Gastroesophageal sphincter (tissue), 4 donors: Measurements from ENCODE around the gene GMDS. TPM values are rescaled to one million over a fixed set of nuclear protein-coding genes. Genes with fewer than 3 reads are reported as not detected.

Source experiments
- ATAC-seq: fragments of 150-250 bp; one replicate; pipeline ENCODE4 v1.9.1; 2016; ENCODE audit warnings: mild to moderate bottlenecking, moderate library complexity
- H3K27ac ChIP-seq, 4 donors: fragments of 200-600 bp; sonication (generic) in 3 of 4; 1 replicate in 3 of 4; 2 replicates in 1 of 4; pipeline ENCODE4 v1.5.1; 2016 to 2019
- H3K27me3 ChIP-seq: fragments of 200-600 bp; sonication (generic); one replicate; pipeline ENCODE4 v1.5.1; 2019
- H3K36me3 ChIP-seq, 2 donors: fragments of 200-600 bp; sonication (generic); one replicate each; pipeline ENCODE4 v1.5.1; 2019; ENCODE audit warnings: control low read depth in 1 of 2
- H3K4me1 ChIP-seq, 3 donors: fragments of 200-600 bp; sonication (generic); 1 replicate in 2 of 3; 2 replicates in 1 of 3; pipeline ENCODE4 v1.5.1; 2016 to 2019; ENCODE audit warnings: control low read depth in 2 of 3
- H3K4me3 ChIP-seq, 2 donors: fragments of 200-600 bp; sonication (generic); one replicate each; pipeline ENCODE4 v1.5.1; 2019; ENCODE audit warnings: mild to moderate bottlenecking in 1 of 2, moderate library complexity in 1 of 2
- H3K9me3 ChIP-seq, 3 donors: fragments of 200-600 bp; sonication (generic); one replicate each; pipeline ENCODE4 v1.5.1; 2017 to 2019; ENCODE audit warnings: control low read depth in 2 of 3
- EP300 ChIP-seq: sonication (generic); formaldehyde crosslinking; IDR thresholded peaks from one replicate; pipeline ENCODE4 v1.6.1; 2017; ENCODE audit warnings: antibody characterized with exemption, mild to moderate bottlenecking
- POLR2A ChIP-seq, 2 donors: fragments of 450-650 bp; IDR thresholded peaks; one replicate each; pipeline ENCODE4 v1.6.1; 2017; ENCODE audit warnings: antibody characterized with exemption in 2 of 2, mild to moderate bottlenecking in 2 of 2, moderate library complexity in 1 of 2
- POLR2AphosphoS5 ChIP-seq: sonication (generic); formaldehyde crosslinking; IDR thresholded peaks from one replicate; pipeline ENCODE4 v1.6.1; 2017; ENCODE audit warnings: antibody characterized with exemption
- WGBS, 2 donors: methylation state at CpG; one replicate each; pipeline ENCODE4 v1.1.5; 2018; ENCODE audit warnings: low coverage in 1 of 2; 5-methylcytosine and 5-hydroxymethylcytosine counted together
- total RNA-seq, 4 donors: library from RNA; depleted of rRNA; stranded (reverse); fragments of >200 nt; gene quantifications; one replicate each; pipeline ENCODE4 v1.1.0, GENCODE V29; 2016
- TF ChIP-seq, protein P1 (sequence below), 4 experiments: fragments of 200-600 bp in 2 of 4; fragments of 450-650 bp in 2 of 4; sonication (generic) in 1 of 4; IDR thresholded peaks; one replicate each; pipeline ENCODE4 v1.5.1; 2017 to 2019; ENCODE audit warnings: antibody characterized with exemption in 4 of 4, mild to moderate bottlenecking in 2 of 4, moderate library complexity in 2 of 4

GMDS gene
- total RNA-seq, 4 donors from 2014 or later = 5.0 to 14.7 (median 6.4) TPM

DNA sequence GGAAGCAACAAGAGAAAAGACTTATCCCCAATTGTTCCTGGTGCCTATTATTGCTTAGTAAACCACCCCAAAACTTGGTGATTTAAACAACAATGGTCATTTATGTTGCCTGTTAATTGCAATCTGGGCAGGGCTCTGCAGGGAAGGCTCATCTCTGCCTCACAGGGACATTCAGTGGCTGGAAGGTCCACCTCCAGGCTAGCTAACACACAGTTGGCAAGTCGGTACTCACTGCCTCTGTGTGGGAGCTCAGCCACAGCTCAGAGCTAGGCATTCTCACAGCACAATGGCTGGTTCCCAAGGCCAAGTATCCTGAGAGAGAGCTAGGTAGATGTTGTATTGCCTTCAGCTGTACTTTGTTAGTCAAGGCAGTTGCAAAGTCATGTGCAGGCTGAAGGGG, 18.5 kb upstream of the GMDS start:
- Histone ChIP-seq H3K27ac (no peak overlapping the region), H3K36me3 (peaks cover 0 to 21% of the 10 kb centered on the region in 2 donors), H3K4me3 (no peak overlapping the region), H3K27me3 (no peaks in the 10 kb centered on the region), H3K4me1 (no peaks in the 10 kb centered on the region), H3K9me3 (no peaks in the 10 kb centered on the region)
- no peak for TF ChIP-seq POLR2AphosphoS5
- TF ChIP-seq, protein P1, sequence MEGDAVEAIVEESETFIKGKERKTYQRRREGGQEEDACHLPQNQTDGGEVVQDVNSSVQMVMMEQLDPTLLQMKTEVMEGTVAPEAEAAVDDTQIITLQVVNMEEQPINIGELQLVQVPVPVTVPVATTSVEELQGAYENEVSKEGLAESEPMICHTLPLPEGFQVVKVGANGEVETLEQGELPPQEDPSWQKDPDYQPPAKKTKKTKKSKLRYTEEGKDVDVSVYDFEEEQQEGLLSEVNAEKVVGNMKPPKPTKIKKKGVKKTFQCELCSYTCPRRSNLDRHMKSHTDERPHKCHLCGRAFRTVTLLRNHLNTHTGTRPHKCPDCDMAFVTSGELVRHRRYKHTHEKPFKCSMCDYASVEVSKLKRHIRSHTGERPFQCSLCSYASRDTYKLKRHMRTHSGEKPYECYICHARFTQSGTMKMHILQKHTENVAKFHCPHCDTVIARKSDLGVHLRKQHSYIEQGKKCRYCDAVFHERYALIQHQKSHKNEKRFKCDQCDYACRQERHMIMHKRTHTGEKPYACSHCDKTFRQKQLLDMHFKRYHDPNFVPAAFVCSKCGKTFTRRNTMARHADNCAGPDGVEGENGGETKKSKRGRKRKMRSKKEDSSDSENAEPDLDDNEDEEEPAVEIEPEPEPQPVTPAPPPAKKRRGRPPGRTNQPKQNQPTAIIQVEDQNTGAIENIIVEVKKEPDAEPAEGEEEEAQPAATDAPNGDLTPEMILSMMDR (IDR thresholded peaks at IDR 0.05) = no peak
- no peak for TF ChIP-seq EP300
- TF ChIP-seq POLR2A (IDR thresholded peaks at IDR 0.05) = no peak
- 100% methylated on average over 1 of the region's 1 CpG; no CpG with 5 or more reads in 1 of the 2 donors for WGBS, 2 donors
- no peak for ATAC-seq

DNA sequence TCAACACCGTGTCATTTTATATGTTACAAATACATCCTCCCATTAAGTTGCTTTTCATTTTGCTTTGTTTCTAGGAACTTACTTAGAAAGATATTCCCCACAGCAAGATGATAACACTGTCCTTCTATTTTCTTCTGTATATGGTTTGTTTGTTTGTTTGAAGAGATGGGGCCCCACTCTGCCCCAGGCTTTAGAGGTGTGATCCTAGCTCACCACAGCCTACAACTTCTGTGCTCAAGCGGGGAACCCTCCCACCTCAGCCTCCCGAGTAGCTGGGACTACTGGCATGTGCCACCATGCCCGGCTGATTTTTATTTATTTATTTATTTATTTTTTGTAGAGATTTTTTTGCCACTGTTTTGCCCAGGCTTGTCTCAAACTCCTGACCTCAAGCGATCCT, 14.2 kb upstream of the GMDS start:
- TF ChIP-seq, protein P1 (IDR thresholded peaks at IDR 0.05) = no peak
- TF ChIP-seq EP300 (no peak), POLR2AphosphoS5 (no peak), POLR2A (IDR thresholded peaks at IDR 0.05) (no peak)
- Histone ChIP-seq H3K36me3 (peaks cover 0 to 33% of the 10 kb centered on the region in 2 donors), H3K27ac (no peak overlapping the region), H3K27me3 (no peaks in the 10 kb centered on the region), H3K4me1 (no peaks in the 10 kb centered on the region), H3K4me3 (no peak overlapping the region), H3K9me3 (peaks cover 0 to 3% (median 0%) of the 10 kb centered on the region in 3 donors)
- ATAC-seq = no peak
- WGBS, 2 donors = 98 to 100% methylated on average over 2 to 5 of the region's 5 CpGs

DNA sequence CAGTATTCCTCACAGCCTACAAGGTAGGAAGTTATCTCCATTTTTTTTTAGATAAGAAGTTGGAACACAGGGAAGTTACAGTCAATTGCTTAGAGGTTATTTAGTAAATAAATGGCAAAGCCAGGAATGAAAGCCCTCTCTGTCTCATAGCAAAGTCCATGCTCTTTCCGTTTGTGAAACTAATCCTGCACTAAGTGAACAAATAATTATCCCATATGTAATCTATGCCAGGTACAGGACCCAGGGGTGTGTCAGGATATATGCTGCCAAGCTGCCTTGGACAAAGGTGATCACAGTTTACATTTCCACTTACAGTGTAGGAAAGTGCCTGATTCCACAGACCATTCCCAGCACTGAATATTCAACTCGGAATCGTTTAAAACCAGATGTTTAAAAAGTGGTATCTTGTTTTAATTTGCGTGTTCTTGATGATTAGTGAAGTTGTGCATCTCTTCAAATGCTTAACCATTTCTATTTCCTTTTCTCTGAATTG, 13.6 kb upstream of the GMDS start:
- TF ChIP-seq, protein P1 (IDR thresholded peaks at IDR 0.05) = no peak
- TF ChIP-seq POLR2A (IDR thresholded peaks at IDR 0.05) (no peak), POLR2AphosphoS5 (no peak), EP300 (no peak)
- H3K27me3 ChIP-seq = no peaks in the 10 kb centered on the region
- no peak overlapping the region for H3K27ac ChIP-seq
- H3K4me1 ChIP-seq = no peaks in the 10 kb centered on the region
- H3K9me3 ChIP-seq = peaks cover 0 to 8% (median 0%) of the 10 kb centered on the region in 3 donors
- 53 to 61% methylated on average over 4 of the region's 4 CpGs for whole genome bisulfite sequencing, 2 donors
- no peak overlapping the region for H3K4me3 ChIP-seq
- peaks cover 0 to 33% of the 10 kb centered on the region in 2 donors for H3K36me3 ChIP-seq
- ATAC-seq = no peak

DNA sequence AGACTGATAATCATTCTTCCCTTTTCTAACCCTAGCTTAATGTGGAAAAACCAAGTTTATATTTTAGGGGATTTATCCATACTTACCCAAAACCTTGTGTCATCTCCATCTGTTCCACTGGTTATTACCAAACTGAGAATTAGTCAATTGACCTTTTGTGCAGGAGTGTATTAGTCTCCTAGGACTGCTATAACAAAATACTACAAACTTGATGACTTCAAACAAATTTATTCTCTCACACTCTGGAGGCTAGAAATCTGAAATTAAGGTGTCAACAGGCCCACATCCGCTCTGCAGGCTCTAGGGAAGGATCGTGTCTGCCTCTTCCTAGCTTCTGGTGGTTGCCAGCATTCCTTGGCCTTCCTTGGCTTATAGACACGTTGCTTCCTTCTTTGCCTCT, 12.7 kb upstream of the GMDS start:
- no peak for ATAC-seq
- no peak overlapping the region for H3K27ac ChIP-seq
- WGBS, 2 donors = 92 to 95% methylated on average over 2 to 3 of the region's 3 CpGs

DNA sequence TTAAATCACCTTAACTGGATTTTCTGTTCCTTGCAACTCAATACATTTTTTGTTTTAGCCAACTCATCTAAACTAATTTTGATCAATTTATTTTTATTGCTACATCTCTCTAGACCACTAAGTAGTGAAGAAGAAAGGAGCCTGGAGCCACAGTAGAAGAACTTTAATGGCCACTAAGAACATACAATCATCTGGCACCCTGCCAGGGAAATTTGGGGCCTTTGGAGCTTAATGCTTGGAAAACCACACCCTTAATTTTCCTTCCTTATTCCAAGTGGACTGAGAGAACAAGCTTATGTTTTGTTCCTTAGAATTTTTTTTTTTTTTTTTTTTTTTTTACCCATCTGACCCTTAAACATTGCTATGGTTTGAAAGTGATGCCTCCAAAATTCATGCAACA, 12.0 kb upstream of the GMDS start:
- TF ChIP-seq, protein P1 (IDR thresholded peaks at IDR 0.05) = no peak
- no peak for TF ChIP-seq EP300
- H3K36me3 ChIP-seq = peaks cover 0 to 46% of the 10 kb centered on the region in 2 donors
- H3K4me3 ChIP-seq = no peak overlapping the region
- no peaks in the 10 kb centered on the region for H3K4me1 ChIP-seq
- H3K27ac ChIP-seq = no peak overlapping the region
- ATAC-seq = no peak
- peaks cover 0 to 9% (median 0%) of the 10 kb centered on the region in 3 donors for H3K9me3 ChIP-seq
- no peaks in the 10 kb centered on the region for H3K27me3 ChIP-seq

More for the DNA sequence above, 12.7 kb upstream of the GMDS start:
- Histone ChIP-seq H3K9me3 (peaks cover 0 to 9% (median 0%) of the 10 kb centered on the region in 3 donors), H3K27me3 (no peaks in the 10 kb centered on the region), H3K36me3 (peaks cover 0 to 38% of the 10 kb centered on the region in 2 donors), H3K4me3 (no peak overlapping the region), H3K4me1 (no peaks in the 10 kb centered on the region)
- TF ChIP-seq, protein P1 (IDR thresholded peaks at IDR 0.05) = no peak
- no peak for TF ChIP-seq EP300
- TF ChIP-seq POLR2A (IDR thresholded peaks at IDR 0.05) = no peak
- TF ChIP-seq POLR2AphosphoS5 = no peak
